GM21367 (cell line): ENCODE measurements around the gene PROB1.
"Not testable (repeated sequence)": the region's sequence is repeated elsewhere in the genome, so short reads cannot be mapped to it uniquely, and the experiment has no call there.

Experiments
- ATAC-seq: cut with Tn5 transposase; IDR thresholded peaks from one replicate; pipeline ENCODE4 v1.9.1; 2021; ENCODE audit not compliant: unreplicated experiment

The PROB1 gene

DNA sequence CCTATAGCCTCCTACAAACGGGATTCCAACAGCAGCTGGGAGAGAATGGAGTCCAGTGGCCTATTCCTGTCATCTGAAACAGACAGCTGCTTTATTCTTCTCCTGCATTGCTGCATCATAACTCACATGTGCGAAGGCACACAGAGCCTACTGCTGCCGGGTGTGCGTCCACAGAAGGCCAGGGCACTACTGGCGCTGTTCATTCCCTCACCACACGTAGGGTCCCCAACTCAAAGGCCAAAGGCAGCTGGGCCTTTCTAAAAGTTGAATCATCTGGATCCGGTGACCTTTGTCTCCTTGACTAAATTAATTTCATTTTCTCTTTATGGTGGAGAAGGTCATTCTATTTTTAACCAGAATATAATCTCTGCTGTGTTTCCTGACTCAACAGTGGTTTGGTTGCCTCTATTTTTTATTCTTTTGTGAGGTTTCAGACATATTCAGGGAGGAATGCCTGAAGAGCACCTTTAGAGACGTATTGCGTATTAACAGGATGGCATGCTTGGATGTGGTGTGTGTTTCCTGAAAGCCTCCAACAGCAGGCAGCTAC, 19.8 kb upstream of the PROB1 start:
- ATAC-seq: no peak

GRCh38 chr5:139413963-139414362, 19.1 kb upstream of the PROB1 start:
- ATAC-seq: no peak

GRCh38 chr5:139413153-139413552, 18.2 kb upstream of the PROB1 start:
- no peak for ATAC-seq

DNA sequence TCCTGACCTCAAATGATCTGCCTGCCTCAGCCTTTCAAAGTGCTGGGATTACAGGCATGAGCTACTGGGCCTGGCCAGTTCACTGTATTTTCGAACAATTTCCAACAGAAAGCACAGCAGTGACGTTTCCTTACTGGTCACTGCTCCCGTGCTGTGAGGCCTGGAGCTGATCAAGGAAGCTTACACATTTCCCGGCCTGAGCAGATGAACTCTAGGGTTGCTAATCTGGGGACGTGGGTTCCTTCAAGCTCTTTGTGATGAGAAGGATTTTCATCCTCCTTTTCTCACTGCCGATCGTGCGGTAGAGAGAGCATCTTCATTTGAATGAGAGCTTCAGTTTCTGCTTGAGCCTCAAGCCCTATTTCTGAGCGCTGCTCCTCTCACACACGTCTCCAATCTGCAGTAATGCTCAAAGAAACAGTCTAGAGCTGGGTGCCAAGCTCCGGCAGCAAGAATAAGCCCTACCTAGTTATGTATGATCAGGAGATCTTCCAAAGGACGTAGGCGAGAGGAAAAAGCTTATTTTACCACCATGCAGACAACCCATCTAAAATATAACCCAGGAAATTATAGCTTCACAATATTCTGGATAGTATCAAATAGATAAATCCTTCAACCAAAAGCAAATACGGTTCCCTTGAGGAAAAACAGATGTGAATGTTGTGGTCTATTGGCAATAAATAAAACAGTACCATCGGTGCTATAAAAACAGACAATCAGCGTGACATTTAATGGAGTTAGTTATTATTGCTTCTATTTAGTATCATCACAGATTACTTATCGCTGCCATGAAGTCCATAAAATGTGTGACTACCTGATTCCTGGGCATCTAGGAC, 16.3 kb upstream of the PROB1 start:
- ATAC-seq: no peak

DNA sequence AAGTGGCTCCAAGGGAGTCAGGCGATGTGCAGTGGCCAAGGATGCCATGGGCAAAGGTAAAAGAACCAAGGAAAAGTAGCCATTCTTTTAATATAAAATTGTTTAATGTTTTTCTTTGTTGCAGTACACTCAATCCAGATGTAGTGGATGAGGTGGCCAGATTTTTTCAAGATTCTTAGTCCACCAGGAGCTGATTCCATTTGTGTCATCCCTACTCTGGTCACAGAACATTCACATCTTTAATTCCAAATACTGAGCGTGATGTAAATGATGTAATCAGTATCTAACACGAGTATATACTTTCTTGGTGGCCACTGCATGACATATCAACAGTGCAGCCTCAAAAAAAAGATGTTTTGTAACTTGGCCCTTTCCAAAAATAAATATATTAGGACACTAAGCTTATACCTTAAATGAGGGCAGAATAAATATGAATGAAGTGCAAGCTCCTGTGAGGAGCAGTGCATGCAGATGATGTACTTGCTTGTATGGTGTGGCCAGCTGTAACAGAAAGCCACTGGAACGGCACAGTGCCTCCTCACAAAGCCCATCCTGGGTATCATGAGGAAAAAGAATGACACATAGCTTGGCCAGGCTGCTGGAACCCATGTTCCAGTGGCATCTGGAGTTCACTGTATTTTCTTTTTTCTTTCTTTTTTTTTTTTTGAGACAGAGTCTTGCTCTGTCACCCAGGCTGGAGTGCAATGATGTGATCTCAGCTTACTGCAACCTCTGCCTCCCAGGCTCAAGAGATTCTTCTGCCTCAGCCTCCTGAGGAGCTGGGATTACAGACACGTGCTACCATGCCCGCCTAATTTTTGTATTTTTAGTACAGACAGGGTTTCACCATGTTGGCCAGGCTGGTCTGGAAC, 15.5 kb upstream of the PROB1 start:
- ATAC-seq: no peak

- ATAC-seq: not testable (repeated sequence)
Observed at GRCh38 chr5:139409116-139409515, 14.2 kb upstream of the PROB1 start.

DNA sequence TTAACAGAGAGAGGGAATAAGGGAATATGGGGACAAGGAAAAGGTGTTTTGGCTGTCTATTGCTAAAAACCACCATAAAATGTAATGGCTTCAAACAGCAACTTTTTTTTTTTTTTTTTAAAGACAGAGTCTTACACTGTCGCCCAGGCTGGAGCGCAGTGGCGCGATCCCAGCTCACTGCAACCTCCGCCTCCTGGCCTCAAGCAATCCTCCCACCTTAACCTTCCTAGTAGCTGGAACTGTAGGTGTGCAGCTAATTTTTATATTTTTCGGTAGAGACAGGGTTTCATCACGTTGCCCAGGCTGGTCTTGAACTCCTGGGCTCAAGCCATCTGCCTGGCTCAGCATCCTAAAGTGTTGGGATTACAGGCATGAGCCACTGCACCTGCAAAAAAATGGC, 13.3 kb upstream of the PROB1 start:
- no peak for ATAC-seq

DNA sequence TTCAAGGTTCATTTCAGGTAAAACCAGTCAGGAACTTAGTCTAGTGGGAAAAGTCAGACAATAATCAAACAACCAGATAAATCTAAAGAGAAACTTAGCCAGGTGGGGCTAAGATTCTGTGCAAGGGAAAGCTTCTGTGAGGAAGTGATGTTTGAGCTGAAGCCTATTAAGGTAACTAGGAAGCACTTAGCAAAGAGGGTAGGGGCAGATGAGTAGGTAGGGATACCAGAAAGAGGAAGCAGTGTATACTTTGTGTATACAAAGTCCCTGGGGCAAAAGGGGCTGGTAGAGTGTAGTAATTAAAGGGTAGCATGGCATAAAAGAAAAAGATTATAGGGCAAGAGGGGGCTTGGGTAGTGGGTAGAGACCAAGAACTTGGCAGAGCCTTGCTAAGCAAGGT, 12.6 kb upstream of the PROB1 start:
- no peak for ATAC-seq

- no peak for ATAC-seq
Observed at GRCh38 chr5:139406963-139407362, 12.1 kb upstream of the PROB1 start.

DNA sequence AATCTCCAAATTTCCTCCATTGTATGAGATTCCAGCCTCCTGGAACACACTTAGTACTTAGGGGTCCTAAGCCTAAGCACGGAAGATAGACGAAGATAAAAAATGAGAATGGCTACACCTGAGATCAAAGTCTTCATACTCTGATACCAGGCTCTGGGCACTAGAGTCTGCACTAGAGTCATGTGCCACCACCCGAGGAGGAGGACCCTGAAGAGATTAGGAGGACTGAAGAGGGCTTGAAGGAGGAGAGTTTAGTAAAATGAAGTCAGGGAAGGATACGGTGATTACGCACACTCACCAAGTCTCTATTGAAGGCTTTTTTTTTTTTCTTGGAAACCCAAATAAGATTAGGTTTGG, 9.6 kb upstream of the PROB1 start:
- ATAC-seq: no peak

DNA sequence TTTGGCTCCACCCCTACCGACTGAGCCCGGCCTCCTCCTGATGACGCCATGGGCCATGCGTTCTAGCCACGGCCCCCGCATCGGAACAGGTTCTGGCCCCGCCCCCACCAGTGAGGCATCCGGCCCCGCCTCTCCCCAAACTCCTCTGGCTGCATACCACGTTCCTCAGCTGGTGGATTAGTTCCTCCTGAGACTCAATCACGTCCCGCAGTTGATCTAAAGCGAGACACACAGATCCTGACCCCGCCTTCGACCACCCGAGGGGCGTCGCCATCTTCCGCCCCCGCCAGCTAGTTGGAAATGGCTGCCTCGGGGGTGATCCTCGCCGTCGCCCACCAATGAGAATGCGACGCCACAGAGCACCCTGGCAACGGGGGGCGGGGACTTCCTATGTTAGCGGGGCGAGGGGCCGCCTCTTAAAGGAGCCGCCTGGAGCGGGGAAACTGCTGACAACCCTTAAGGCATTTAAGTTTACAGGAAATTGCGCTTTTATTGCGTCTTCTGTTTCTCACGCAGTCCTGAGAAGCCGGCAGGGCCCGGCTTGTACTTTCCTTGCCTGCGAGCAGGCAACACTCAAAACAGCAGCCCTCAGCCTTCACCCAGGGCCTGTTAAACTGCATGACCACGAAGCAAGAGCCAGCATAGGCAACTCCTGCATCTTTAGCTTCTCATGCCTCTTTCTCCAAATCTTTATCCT, 9.0 kb upstream of the PROB1 start, which contains the start of gene SPATA24:
Gene SPATA24, minus strand, starts transcription at position 303 of the 697 bp plus-strand sequence. Its CDS starts 29 bp downstream, at position 274.
- peak; percentile 71 for ATAC-seq

- ATAC-seq: no peak
Observed at GRCh38 chr5:139403418-139403786, 8.5 kb upstream of the PROB1 start.

- no peak for ATAC-seq
Observed at GRCh38 chr5:139402561-139403158, 7.8 kb upstream of the PROB1 start.

DNA sequence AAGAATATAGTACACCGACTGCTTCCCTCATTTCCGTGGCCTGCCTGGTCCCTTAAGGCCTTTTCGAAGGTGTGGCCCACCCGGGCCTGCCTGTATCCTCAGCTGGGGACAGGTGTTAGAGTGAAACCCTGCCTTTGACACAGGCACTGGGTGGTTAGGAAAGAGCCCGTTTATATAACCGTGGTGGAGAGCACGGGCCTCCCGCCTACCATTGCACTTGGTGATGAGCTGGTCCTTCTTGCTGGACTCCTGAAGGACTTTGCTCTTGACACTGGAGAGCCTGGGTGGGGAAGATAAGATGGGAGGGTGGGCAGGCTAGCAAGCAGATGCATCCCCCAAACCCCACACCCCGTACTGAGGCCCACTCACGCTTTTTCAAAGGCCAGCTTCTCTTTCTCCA, 6.6 kb upstream of the PROB1 start:
- no peak for ATAC-seq

- ATAC-seq: no peak
Observed at GRCh38 chr5:139399501-139400121, 4.7 kb upstream of the PROB1 start.

DNA sequence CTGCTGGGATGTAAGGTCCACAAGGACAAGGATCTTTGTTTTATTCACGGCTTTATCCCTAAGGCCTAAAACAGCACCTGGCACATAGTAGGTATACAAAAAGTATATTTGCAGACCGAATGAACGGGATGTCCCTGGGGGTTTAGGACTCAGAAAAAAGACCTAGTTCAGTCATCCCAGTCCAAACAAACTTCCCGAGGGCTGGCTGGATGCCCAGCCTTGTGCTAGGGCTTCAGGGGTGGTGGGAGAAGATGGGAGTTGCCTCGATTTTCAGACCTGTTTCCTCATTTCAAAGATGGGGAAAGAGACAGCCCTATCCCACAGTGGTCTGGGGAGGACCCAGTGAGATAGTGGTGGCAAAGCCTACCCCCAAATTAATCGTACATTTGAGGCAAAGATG, 3.0 kb upstream of the PROB1 start:
- ATAC-seq: no peak

GRCh38 chr5:139396691-139397090, 1.8 kb upstream of the PROB1 start:
- ATAC-seq: no peak

DNA sequence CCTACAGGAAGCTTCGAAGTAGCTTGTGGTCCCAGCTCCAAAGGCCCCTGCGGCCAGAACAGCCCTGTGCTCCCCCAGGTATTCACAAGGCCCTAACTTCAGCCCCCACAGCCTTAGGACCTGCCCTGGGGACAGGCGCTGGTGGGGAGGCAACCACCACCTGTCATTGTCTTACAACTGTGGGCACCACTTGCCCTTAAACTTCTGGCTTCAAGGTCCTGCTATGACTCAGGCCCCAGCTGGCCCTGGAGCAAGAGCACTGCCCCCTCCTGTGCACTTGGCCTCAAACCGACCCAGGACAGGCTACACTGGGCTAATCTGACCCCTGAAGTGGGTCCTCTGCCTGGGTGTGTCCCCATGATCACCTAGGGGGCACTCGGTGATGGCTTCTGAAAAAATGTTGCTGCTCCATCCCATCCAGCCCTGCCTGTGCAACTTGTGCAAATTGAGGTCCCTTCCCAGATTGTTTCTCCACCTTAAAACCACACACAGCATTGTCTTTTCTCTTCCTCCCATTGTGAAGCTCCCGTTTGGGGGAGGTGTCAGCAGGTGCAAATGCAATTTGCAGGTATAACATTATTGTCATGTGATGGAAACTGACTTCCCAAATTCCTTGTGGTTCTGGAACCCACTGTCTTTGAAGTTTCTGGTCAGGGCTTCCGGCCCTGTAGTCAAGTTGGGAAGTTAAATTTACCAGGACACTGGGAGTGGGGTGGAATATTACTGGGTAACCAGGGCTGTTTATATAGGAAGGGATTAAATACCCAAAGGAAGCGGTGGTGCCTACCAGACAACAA, 1.1 kb upstream of the PROB1 start:
- ATAC-seq: no peak

DNA sequence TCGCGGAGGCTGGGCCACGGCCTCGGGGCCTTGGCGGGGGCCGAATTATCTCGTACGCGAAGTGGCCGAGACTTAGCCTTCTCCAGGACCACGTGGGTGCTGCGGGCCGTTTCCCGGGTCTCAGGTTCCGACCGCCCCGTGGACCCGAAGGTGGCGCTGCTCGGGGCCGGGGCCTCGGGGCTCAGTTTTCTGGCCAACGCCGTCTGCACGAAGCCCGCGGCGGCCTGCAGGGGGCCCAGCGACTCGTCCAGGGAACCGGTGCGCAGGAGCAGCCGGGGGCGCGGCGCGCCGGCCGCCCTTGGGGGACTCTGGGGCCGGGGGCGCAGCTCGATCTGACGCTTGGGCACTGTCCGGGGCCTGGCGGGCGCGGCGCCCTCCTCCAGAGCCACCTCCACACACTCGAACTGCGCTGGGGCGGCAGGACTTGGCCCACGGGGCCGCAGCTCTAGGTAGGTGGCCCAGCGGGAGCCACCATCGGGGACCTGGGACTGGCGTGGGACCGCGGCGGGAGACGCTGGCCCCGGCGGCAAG, 716 bp downstream of the PROB1 start:
- no peak for ATAC-seq
